GM12878 (cell line): ENCODE results near the gene PACS2. TPM values are rescaled to one million over a fixed set of nuclear protein-coding genes. Genes with fewer than 3 reads are reported as not detected.

Experiments
- ATAC-seq: fragments of 200-7000 bp; cut with Tn5 transposase; 3 replicates; pipeline ENCODE4 v1.9.1; 2020; ENCODE audit warnings: mild to moderate bottlenecking, moderate library complexity
- BruUV-seq: library from RNA; stranded (reverse); fragments of 400-500 nt; replicated peaks from 2 replicates; lab custom pipeline; 2021; lab: Mats Ljungman, UMichigan
- CTCF ChIA-PET: fragments of 300-600 bp; sonication (Branson Sonifier 250); formaldehyde crosslinking; extraction: SDS; loops from one replicate; lab custom pipeline; 2021; ENCODE audit warnings: inconsistent platforms; lab: Yijun Ruan, JAX
- POLR2A ChIA-PET: fragments of 350-600 bp; formaldehyde crosslinking; extraction: SDS; loops from one replicate; lab custom pipeline; 2021; ENCODE audit warnings: inconsistent platforms; lab: Charles Lee
- RAD21 ChIA-PET: fragments of 300-600 bp; sonication (Branson Sonifier 250); formaldehyde crosslinking; loops from one replicate; lab custom pipeline; 2023; ENCODE audit warnings: antibody characterized with exemption; ENCODE audit not compliant: unreplicated experiment; lab: Charles Lee
- SMC1A ChIA-PET: fragments of 300-600 bp; sonication (Branson Sonifier 250); formaldehyde crosslinking; loops from one replicate; lab custom pipeline; 2023; ENCODE audit not compliant: unreplicated experiment, uncharacterized antibody; lab: Charles Lee
- DNase-seq: peaks from one replicate; pipeline ENCODE4 v3.0.0-alpha.2; 2011; ENCODE audit warnings: low read depth, low spot score
- FAIRE-seq: peaks from 3 replicates; lab custom pipeline; 2011; peaks lifted over from hg19 to GRCh38; lab: Jason Lieb, UNC
- H2AFZ ChIP-seq: 2 replicates; pipeline ENCODE4 v1.6.0; 2011; ENCODE audit warnings: low read depth, low read length, control low read depth; ENCODE audit not compliant: control insufficient read depth
- H3K27ac ChIP-seq: 2 replicates; pipeline ENCODE4 v1.5.1; 2011; ENCODE audit warnings: control low read depth; ENCODE audit not compliant: control insufficient read depth, insufficient read depth
- H3K27me3 ChIP-seq, 2 experiments: replicated peaks in 1 of 2; 2 replicates each; pipeline versions ENCODE4 v1.6.0 to v1.6.1; 2011; ENCODE audit warnings: low read length in 1 of 2; ENCODE audit not compliant: control insufficient read depth in 2 of 2, insufficient read depth in 2 of 2
- H3K36me3 ChIP-seq, 2 experiments: 2 replicates each; pipeline ENCODE4 v1.5.1; 2011; ENCODE audit warnings: low read length in 1 of 2; ENCODE audit not compliant: control insufficient read depth in 2 of 2, insufficient read depth in 2 of 2
- H3K4me1 ChIP-seq: 2 replicates; pipeline ENCODE4 v1.6.1; 2011; ENCODE audit warnings: mild to moderate bottlenecking, low read length, moderate library complexity, mixed read lengths; ENCODE audit not compliant: control insufficient read depth, insufficient read depth
- H3K4me2 ChIP-seq: 2 replicates; pipeline ENCODE4 v1.6.0; 2011; ENCODE audit warnings: control low read depth; ENCODE audit not compliant: control insufficient read depth, insufficient read depth
- H3K4me3 ChIP-seq: fragments of 200-600 bp; sonication (generic); 2 replicates; pipeline ENCODE4 v1.5.1; 2016
- H3K79me2 ChIP-seq: 2 replicates; pipeline ENCODE4 v1.6.0; 2011; ENCODE audit warnings: low read length; ENCODE audit not compliant: control insufficient read depth, insufficient read depth
- H3K9ac ChIP-seq: 2 replicates; pipeline ENCODE4 v1.8.0; 2011; ENCODE audit warnings: low read length, control low read depth, mixed read lengths; ENCODE audit not compliant: control insufficient read depth, insufficient read depth
- H3K9me3 ChIP-seq: replicated peaks from 3 replicates; pipeline ENCODE4 v1.5.1; 2011; ENCODE audit warnings: mild to moderate bottlenecking, low read length; ENCODE audit not compliant: control insufficient read depth, insufficient read depth
- H4K20me1 ChIP-seq: 2 replicates; pipeline ENCODE4 v1.6.0; 2011; ENCODE audit not compliant: control insufficient read depth, insufficient read depth
- CBFB ChIP-seq: IDR thresholded peaks from 2 replicates; pipeline ENCODE4 v1.6.1; 2016; ENCODE audit warnings: antibody characterized with exemption, low read depth
- IKZF1 ChIP-seq: fragments of 450-650 bp; conservative IDR thresholded peaks from 2 replicates; pipeline ENCODE4 v1.6.1; 2017; ENCODE audit warnings: antibody characterized with exemption, mild to moderate bottlenecking
- KDM1A ChIP-seq: fragments of 200-600 bp; sonication (generic); IDR thresholded peaks from 2 replicates; pipeline ENCODE4 v1.6.1; 2016; ENCODE audit warnings: borderline replicate concordance
- PAX5 ChIP-seq: IDR thresholded peaks from 2 replicates; pipeline ENCODE4 v1.6.1; 2011; ENCODE audit warnings: low read depth, low read length, borderline replicate concordance
- POLR2AphosphoS2 ChIP-seq: IDR thresholded peaks from 2 replicates; pipeline ENCODE4 v1.6.1; 2011; ENCODE audit warnings: low read depth, mild to moderate bottlenecking, low read length, improper control_type of control experiment, moderate library complexity
- SMAD5 ChIP-seq: IDR thresholded peaks from 2 replicates; pipeline ENCODE4 v1.6.1; 2016; ENCODE audit warnings: antibody characterized with exemption, low read depth
- SMC3 ChIP-seq: IDR thresholded peaks from 2 replicates; pipeline ENCODE4 v1.6.1; 2011; ENCODE audit warnings: low read length, improper control_type of control experiment, borderline replicate concordance
- STAT1 ChIP-seq: fragments of 450-650 bp; conservative IDR thresholded peaks from 2 replicates; pipeline ENCODE4 v1.6.1; 2014; ENCODE audit warnings: antibody characterized with exemption, mild to moderate bottlenecking
- ZNF384 ChIP-seq: IDR thresholded peaks from 2 replicates; pipeline ENCODE4 v1.6.1; 2012; ENCODE audit warnings: low read depth, mild to moderate bottlenecking, low read length, improper control_type of control experiment, borderline replicate concordance
- WGBS: methylation state at CpG from one replicate; pipeline ENCODE4 v1.1.6; 2016; ENCODE audit warnings: low lambda C conversion rate; ENCODE audit not compliant: insufficient replicate concordance, insufficient coverage; ENCODE audit errors: missing lambda C conversion rate; 5-methylcytosine and 5-hydroxymethylcytosine counted together
- in situ Hi-C: fragments of 300-500 bp; cut with MboI; formaldehyde crosslinking; loops from 9 replicates; pipeline ENCODE4 v1.14.3; 2018; ENCODE audit warnings: mixed read lengths
- intact Hi-C: fragments of 100-400 bp; cut with micrococcal nuclease; formaldehyde crosslinking; loops from one replicate; pipeline ENCODE4 v1.14.2; 2022; ENCODE audit not compliant: unreplicated experiment
- polyA plus RNA-seq, 11 experiments: library from polyadenylated mRNA; depleted of rRNA in 4 of 11; unstranded in 6 of 11; stranded (reverse) in 5 of 11; fragments of >200 nt; fragmentation: Nextera tagmentation in 4 of 11; fragmentation: Illumina TruSeq in 1 of 11; extraction: Ambion mirVana in 4 of 11; extraction: Trizol in 1 of 11; gene quantifications; 1 replicate in 1 of 11; 2 replicates in 10 of 11; pipeline versions ENCODE4 v1.2.1 to v1.2.3, GENCODE V29; 2011 to 2016; ENCODE audit warnings: inconsistent platforms in 2 of 11, missing spikeins in 2 of 11, low read depth in 1 of 11
- total RNA-seq, 4 experiments: library from RNA; depleted of rRNA in 3 of 4; stranded (reverse); fragments of >200 nt in 3 of 4; fragmentation: Illumina TruSeq in 1 of 4; extraction: Trizol in 1 of 4; gene quantifications; 2 replicates each; pipeline versions ENCODE4 v1.2.1 to v1.2.3, GENCODE V29; 2013 to 2021
- TF ChIP-seq, protein P1 (sequence below): IDR thresholded peaks from 2 replicates; pipeline ENCODE4 v1.6.1; 2012; ENCODE audit warnings: mild to moderate bottlenecking, low read depth, low read length

The PACS2 gene
- total and polyA plus RNA-seq, 10 of the 15 experiments (the other 5 are each of a cell fraction or from before 2014, with no cell fraction given), result 0.21 to 37.3 (median 9.4) TPM

DNA sequence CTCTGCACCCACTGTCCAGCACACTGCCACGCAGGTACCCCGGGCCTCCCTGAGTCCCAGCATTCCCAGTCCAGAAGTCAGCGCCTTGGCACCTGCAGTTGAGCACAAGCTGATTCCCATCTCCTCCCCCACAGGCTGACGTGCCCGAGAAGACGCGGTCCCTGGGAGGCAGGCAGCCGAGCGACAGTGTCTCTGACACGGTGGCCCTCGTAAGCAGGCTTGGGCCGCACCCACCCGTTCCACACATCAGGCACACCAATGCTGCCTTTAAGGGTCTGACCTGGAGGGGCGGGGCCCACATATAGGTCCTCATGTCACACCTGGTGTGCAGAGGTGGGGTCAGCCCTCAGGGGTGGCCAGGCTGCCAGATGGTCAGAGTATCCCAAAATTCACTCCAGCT, 65.4 kb downstream of the PACS2 start (continued):
- TF ChIP-seq, protein P1, sequence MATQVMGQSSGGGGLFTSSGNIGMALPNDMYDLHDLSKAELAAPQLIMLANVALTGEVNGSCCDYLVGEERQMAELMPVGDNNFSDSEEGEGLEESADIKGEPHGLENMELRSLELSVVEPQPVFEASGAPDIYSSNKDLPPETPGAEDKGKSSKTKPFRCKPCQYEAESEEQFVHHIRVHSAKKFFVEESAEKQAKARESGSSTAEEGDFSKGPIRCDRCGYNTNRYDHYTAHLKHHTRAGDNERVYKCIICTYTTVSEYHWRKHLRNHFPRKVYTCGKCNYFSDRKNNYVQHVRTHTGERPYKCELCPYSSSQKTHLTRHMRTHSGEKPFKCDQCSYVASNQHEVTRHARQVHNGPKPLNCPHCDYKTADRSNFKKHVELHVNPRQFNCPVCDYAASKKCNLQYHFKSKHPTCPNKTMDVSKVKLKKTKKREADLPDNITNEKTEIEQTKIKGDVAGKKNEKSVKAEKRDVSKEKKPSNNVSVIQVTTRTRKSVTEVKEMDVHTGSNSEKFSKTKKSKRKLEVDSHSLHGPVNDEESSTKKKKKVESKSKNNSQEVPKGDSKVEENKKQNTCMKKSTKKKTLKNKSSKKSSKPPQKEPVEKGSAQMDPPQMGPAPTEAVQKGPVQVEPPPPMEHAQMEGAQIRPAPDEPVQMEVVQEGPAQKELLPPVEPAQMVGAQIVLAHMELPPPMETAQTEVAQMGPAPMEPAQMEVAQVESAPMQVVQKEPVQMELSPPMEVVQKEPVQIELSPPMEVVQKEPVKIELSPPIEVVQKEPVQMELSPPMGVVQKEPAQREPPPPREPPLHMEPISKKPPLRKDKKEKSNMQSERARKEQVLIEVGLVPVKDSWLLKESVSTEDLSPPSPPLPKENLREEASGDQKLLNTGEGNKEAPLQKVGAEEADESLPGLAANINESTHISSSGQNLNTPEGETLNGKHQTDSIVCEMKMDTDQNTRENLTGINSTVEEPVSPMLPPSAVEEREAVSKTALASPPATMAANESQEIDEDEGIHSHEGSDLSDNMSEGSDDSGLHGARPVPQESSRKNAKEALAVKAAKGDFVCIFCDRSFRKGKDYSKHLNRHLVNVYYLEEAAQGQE, result no peak
- TF ChIP-seq, all 136 proteins: peak for 0

DNA sequence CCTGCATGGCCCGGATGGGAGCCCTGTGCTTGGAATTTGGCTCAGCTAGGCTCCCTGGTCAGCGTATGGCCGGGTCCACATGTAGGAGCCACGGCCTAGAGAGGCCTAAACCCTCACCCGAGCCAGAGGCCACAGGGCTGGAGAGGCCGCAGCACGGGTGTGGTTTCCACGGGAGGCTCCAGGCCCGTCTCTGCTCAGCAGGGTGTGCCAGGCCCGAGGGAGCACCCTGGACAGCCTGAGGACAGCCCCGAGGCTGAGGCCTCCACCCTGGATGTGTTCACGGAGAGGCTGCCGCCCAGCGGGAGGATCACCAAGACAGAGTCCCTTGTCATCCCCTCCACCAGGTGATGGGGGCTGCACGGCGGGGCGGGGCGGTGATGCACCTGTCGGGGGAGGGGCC, 66.2 kb downstream of the PACS2 start:
- Histone ChIP-seq H3K36me3 (no peaks in the 10 kb centered on the region), H2AFZ (no peak overlapping the region), H3K9me3 (no peaks in the 10 kb centered on the region), H3K9ac (no peak overlapping the region), H3K4me2 (no peak overlapping the region), H3K4me3 (no peak overlapping the region), H3K79me2 (no peaks in the 10 kb centered on the region), H3K4me1 (no peaks in the 10 kb centered on the region; the same call in none of the 2 replicates), H4K20me1 (no peaks in the 10 kb centered on the region), H3K27me3 (no peaks in the 10 kb centered on the region), H3K27ac (no peak overlapping the region)
- ChIA-PET SMC1A (no interaction called here), RAD21 (no interaction called here), CTCF (no interaction called here), POLR2A (no interaction called here)
- no peak for ATAC-seq
- no peak for FAIRE-seq
- no TSS peak for BruUV-seq
- no peak for DNase-seq
- no peak for TF ChIP-seq PAX5
- no peak for TF ChIP-seq SMC3
- no peak for TF ChIP-seq IKZF1
- TF ChIP-seq ZNF384, result no peak
- no peak for TF ChIP-seq SMAD5
- no peak for TF ChIP-seq STAT1
- no peak for TF ChIP-seq KDM1A
- no peak for TF ChIP-seq CBFB
- no peak for TF ChIP-seq POLR2AphosphoS2
- 62% methylated on average over 14 of the region's 19 CpGs for WGBS
- in situ Hi-C loops (no loop called here), intact Hi-C loops (no loop called here)
